Lower leg skin (tissue), 4 donors: ENCODE results near the gene COL24A1. TPM values are rescaled to one million over a fixed set of nuclear protein-coding genes. Genes with fewer than 3 reads are reported as not detected.

Source experiments
- DNase-seq, 2 donors: peaks; one replicate each; pipeline ENCODE4 v3.0.0-alpha.2; 2019; ENCODE audit warnings: low spot score in 2 of 2
- H3K4me3 ChIP-seq: fragments of 200-600 bp; sonication (generic); 2 replicates; pipeline ENCODE4 v1.5.1; 2017; ENCODE audit warnings: mild to moderate bottlenecking, low read depth; ENCODE audit not compliant: poor library complexity, severe bottlenecking
- POLR2A ChIP-seq, 2 donors: fragments of 450-650 bp; IDR thresholded peaks; one replicate each; pipeline ENCODE4 v1.6.1; 2016 to 2017; ENCODE audit warnings: antibody characterized with exemption in 2 of 2, mild to moderate bottlenecking in 1 of 2, moderate library complexity in 1 of 2
- WGBS, 2 donors: methylation state at CpG; one replicate each; pipeline ENCODE4 v1.1.5; 2018; 5-methylcytosine and 5-hydroxymethylcytosine counted together
- intact Hi-C: fragments of 100-400 bp; cut with DNase I; formaldehyde crosslinking; loops from one replicate; pipeline ENCODE4 v1.15.0; 2023; ENCODE audit warnings: low total_unique reads
- total RNA-seq, 4 donors: library from RNA; depleted of rRNA; stranded (reverse); fragments of >200 nt; gene quantifications; one replicate each; pipeline ENCODE4 v1.1.0, GENCODE V29; 2016
- TF ChIP-seq, protein P1 (sequence below), 3 donors: fragments of 450-650 bp; IDR thresholded peaks; one replicate each; pipeline ENCODE4 v1.5.1; 2016; ENCODE audit warnings: antibody characterized with exemption in 3 of 3, mild to moderate bottlenecking in 3 of 3, moderate library complexity in 2 of 3

Gene COL24A1
- total RNA-seq, 4 donors from 2014 or later: 0.17 to 1.3 (median 0.80) TPM

DNA sequence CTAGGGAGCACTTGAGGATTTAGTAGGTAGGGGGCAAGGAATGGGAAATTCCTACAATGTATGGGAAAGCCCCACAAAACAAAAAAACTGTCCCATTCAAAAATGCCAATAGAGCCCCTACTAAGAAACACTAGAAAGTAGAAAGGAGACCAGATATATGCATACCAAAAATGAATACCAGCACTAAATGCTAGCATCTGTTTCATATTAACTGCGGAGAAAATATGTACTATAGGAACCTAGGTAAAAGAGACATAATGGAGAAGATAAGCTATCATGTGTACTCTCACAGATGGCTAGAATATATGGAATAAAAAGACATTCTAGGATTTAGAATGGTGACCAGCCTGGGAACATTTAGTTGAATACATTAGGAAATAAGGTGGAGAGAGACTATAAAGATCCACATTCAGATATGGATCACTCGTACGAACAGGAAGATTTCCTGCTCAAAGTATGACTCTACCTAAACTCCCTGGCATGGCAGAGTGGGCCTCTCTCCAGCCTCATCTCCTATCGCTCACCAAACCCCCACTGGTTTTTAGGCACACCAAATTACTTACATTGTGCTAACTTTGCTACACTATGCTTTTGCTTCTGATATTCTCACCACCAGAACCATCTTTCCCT is 466.7 kb downstream of the COL24A1 start:
- no peak for DNase-seq
- intact Hi-C loops: loop anchor here (5.0 kb wide), 1 partner anchor 383 kb away; no protein-coding TSS in a partner anchor
- TF ChIP-seq POLR2A (IDR thresholded peaks at IDR 0.05): no peak
- TF ChIP-seq, protein P1, sequence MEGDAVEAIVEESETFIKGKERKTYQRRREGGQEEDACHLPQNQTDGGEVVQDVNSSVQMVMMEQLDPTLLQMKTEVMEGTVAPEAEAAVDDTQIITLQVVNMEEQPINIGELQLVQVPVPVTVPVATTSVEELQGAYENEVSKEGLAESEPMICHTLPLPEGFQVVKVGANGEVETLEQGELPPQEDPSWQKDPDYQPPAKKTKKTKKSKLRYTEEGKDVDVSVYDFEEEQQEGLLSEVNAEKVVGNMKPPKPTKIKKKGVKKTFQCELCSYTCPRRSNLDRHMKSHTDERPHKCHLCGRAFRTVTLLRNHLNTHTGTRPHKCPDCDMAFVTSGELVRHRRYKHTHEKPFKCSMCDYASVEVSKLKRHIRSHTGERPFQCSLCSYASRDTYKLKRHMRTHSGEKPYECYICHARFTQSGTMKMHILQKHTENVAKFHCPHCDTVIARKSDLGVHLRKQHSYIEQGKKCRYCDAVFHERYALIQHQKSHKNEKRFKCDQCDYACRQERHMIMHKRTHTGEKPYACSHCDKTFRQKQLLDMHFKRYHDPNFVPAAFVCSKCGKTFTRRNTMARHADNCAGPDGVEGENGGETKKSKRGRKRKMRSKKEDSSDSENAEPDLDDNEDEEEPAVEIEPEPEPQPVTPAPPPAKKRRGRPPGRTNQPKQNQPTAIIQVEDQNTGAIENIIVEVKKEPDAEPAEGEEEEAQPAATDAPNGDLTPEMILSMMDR (IDR thresholded peaks at IDR 0.05): no peak
- 52 to 72% methylated on average over 4 of the region's 4 CpGs for WGBS, 2 donors
- no peak overlapping the region for H3K4me3 ChIP-seq

DNA sequence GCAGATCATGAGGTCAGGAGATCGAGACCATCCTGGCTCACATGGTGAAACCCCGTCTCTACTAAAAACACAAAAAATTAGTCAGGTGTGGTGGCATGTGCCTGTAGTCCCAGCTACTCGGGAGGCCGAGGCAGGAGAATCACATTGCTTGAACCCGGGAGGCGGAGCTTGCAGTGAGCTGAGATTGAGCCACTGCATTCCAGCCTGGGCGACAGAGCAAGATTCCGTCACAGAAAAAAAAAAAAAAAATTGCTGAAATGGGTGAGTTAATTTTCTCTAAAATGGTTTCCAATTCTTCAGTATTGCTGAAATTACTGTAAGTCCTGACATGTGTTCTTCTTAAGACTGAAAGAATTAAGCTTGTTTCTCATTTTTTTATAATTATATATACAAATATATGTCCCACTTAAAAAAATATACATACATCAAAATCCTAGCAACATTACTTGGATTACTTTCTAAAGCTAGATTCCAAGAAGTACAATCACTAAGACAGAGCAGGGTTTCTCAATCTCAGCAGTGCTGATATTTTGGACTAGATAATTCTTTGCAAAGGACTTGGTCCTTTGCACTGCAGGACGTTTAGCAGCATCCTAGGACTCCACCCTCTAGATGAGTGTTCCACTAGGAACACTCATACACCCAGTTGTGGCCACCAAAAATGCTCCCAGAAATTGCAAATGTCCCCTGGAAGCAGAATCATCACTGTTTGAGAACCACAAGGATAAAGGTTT is 473.1 kb downstream of the COL24A1 start:
- 88 to 92% methylated on average over 9 of the region's 9 CpGs for WGBS, 2 donors
- intact Hi-C loops: no loop called here
- TF ChIP-seq, protein P1 (IDR thresholded peaks at IDR 0.05): no peak
- no peak for TF ChIP-seq POLR2A (IDR thresholded peaks at IDR 0.05)
- no peak overlapping the region for H3K4me3 ChIP-seq
- DNase-seq: no peak

DNA sequence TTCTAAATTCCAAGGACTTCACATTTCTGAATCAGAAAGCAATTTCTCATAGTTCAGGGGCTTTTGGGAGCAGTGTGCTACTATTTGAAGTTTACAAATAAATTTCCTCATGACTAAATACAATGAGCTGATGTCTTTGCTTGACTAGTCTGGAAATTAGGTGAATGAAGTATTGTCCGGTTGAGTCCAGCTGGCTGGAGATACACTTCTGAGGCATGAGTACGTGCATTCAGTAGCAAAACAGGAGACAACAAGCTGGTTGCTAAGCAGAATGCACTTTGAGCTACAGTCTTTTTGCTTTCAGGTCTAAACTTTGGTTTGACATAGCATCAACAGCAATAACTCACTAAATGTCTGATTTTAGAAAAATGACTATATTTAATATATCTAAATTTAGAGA is 475.5 kb downstream of the COL24A1 start:
- no peak overlapping the region for H3K4me3 ChIP-seq
- intact Hi-C loops: no loop called here
- DNase-seq: no peak
- WGBS, 2 donors: 42 to 48% methylated on average over 2 of the region's 2 CpGs
- TF ChIP-seq, protein P1 (IDR thresholded peaks at IDR 0.05): no peak
- no peak for TF ChIP-seq POLR2A (IDR thresholded peaks at IDR 0.05)

Other genes starting within 250 kb of the COL24A1 start
- gene ODF2L, start 239.6 kb upstream of the COL24A1 start, total RNA-seq: 10 to 100 TPM; 10.5 to 27.9 (median 13.4) TPM